NCI-H2196 treated with DMSO at 0.1 percent for 48 hours (cell line): ENCODE measurements around the gene MCC.

ENCODE experiments used
- DNase-seq: peaks from one replicate; lab custom pipeline; 2025; ENCODE audit not compliant: unreplicated experiment; lab: John Stamatoyannopoulos, UW

MCC gene

DNA sequence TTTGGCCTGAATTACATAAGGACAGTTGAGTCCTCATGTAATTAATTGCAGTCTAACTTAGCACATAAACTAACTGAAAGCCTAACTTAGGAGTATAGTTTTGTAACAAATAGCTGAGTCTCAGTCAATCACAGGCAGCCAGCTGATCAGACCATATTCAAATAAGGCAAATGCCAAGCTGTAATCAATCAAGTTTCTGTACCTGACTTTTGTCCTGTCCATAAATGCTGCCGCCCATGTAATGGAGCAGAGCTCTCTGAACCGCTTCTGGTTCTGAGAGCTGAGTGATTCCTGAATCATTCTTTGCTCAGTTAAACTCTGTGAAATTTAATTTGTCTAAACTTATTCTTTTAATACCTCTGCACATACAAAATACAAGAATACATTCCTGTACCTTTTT lies 158.3 kb downstream of the MCC start:
- no peak for DNase-seq

GRCh38 chr5:113325054-113325453 lies 163.2 kb downstream of the MCC start:
- DNase-seq: no peak

DNA sequence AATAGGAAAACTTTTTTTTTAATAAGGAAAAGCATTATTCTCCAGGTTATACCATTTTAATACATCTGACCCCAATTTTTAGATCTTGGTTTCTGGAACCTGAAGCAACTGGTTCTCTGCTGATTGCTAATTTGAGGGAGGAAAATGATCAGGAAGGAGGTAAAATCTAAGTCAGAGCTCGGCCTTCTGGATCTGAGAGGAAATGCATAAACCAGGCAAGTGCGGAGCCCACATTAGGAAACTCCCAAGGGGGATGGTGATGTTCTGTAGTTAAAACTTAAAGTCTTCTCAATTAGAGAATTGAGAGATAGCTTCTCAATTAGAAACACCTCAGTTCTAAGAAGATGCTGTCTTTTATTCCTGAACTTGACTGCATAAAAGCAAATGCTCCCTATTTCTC lies 167.0 kb downstream of the MCC start:
- DNase-seq: no peak

DNA sequence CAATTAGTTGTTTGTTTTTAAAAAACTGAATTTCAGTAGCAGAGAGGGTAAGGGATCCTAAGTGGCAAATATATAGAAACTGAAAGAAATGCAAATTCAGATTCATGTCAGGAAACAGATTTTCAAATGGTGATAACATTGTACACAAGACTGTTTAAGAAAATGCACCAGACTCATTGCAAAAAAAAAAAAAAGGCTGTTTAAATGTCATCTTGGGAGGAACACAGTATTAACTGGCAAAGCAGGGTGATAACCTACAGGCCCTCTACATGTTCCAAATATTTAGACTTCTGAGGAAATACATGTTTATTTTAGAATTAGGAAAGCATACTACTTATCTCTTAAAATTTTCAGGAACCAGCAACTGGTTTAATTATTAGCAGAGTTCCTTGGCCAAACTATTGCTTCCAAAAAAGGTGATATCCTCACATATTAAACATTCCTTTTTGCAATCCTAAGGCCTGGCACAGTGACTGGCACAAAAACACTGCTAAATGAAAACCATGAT lies 167.9 kb downstream of the MCC start:
- DNase-seq: no peak

GRCh38 chr5:113319256-113320053 lies 168.8 kb downstream of the MCC start:
- DNase-seq: no peak

DNA sequence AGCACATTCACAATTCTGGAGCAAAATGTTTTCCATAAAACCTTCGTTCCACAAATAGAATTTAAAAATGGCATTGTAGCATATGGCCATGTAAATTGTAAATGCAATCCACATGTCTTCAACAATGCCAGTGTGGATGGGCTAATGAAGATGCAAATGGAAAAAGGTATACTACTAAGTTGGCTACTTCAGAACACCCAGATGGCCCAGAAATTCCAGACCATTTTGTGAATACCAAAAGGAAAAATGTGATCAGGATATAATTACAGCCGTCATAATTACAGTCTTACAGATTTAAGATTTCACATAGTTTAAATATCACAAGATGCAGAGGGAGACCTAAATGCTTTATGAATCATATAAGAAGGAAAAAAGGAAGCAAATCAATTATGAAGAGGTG lies 170.6 kb downstream of the MCC start:
- DNase-seq: no peak

- no peak for DNase-seq
Observed at GRCh38 chr5:113311301-113311700, 177.0 kb downstream of the MCC start.

DNA sequence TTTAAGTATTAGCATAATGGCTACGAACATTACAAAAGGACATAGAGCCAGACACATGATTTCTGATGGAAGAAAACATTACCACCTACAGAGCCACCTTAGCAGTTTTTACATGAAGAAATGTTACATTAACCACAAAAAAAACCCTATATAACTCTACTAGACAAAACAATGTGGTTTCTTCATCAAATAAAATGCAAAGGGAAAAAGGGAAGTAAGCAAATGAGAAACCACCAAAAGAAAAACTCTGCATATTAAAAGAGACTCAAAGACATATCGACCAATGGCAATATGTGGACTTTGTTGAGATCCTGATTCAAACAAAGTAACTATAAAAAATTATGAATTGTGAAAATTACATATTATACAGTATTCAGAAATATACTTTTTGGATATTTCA lies 186.1 kb downstream of the MCC start:
- no peak for DNase-seq

DNA sequence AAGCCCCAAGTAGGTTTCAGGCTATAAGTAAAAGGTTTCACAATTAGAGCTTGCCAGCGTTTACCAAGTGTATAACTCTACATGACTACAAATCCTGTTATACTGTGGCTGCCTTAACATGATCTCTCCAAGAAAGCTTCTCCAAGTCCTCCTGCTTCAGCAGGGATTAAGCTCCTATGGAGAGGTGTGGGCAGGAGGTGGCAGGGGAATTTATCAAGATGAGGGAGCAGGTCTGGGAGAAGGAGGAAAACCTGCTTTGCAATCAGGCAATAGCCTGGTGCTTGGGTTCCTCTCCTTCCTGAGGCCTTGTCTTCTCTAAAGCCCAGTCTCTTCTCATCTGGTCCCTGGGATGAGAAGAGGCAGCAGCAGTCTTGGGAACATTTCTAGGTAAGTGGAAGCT lies 188.7 kb downstream of the MCC start:
- DNase-seq: no peak

GRCh38 chr5:113296676-113297075 lies 191.6 kb downstream of the MCC start:
- DNase-seq: no peak

GRCh38 chr5:113295111-113295539 lies 193.1 kb downstream of the MCC start:
- no peak for DNase-seq

DNA sequence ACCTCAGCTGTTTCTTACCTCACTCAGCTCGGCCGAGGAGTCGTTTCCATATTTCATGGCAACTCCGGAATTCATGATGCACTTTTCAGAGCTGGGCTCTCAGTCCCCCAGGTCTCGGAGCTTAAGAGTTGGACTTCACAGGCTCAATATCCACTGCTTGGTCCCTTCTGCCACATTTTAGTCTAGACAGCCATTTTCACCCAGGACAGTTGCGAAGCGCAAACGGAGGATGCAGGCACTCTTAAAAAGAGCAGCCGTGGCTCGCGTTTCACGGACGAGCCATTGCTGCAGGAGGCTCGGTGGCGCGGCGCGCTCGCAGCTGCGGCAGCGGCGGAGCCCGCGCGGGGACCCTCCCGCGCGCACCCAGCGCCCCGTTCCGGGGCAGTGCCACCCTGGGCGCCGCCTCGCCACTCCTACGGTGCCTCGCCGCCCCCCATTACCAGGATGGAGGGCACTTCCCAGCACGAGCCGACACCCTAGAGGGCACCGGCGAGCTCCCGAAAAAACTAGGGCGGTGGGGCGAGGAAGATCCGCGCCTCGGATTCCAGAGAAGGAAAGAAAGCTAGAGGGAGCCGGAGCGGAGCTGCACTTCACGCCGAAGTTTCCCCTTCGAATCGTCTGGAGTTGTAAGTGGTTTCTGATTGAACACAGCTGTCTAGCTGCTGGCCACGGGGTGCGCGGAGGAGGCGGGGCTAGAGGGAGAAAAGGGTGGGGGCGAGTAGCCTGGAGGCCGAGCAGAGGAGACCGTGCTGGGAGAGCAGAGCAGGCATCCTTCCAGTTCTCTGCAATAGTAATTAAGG lies 193.7 kb downstream of the MCC start:
- DNase-seq: no peak

GRCh38 chr5:113293975-113294310 lies 194.3 kb downstream of the MCC start:
- no peak for DNase-seq

DNA sequence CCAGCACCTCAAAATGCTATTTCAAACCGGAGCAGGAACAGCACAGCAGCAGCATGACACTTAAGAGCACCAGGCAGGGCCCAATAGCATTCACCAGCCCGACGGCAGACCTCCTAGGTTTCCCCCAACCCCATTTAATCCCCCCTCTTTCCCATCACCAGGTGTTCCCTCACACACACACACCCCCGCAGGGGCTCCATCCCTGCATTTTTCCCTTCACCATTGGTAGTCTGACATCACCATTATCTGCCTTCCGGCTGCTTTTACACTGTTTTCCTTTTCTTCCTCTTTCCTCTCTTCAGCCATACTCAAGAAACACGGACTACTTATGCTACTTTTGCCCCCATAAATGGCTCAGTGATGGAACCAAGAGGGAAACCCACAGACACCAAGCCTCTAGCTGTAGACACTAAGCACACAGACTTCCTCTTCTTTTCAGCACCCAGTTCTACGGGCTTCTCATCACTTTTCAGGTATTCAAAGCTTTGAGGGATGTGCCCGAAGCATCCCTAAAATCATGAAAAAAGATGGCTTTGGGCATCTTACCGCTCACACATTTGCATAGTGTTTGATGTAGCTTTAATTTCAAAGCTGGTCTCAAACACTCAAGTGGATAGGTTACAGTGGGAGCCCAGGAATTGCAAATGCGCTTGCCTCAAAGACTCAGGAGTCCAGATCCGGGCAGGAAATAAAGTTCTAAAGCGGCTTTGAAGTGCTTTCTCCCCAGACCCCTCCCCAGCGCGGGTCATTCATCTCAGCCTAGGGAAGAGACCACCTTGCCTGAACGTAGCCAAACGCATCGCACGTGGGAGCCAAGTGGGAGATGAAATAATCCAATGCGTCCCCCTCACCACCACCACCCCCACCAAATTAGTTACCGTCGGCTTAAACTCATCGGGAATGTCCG lies 194.9 kb downstream of the MCC start:
- no peak for DNase-seq

- no peak for DNase-seq
Observed at GRCh38 chr5:113292462-113292861, 195.8 kb downstream of the MCC start.

DNA sequence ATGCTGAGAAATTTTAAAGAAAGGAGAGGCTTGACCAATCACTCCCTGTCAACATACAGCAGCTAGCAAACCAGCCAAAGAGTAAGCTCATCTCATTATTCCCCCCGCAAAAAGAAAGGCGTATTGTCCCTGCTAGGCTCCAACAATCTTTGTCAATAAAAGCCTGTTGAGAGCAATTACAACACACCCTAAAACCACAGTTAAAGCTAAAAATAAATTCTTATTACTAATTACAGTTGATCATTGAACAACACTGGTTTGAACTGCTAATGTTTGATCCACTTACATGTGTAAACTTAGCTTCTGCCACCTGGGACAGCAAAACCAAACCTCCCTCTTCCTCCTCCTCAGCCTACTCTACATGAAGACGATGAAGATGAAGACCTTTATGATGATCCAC lies 204.7 kb downstream of the MCC start:
- no peak for DNase-seq

DNA sequence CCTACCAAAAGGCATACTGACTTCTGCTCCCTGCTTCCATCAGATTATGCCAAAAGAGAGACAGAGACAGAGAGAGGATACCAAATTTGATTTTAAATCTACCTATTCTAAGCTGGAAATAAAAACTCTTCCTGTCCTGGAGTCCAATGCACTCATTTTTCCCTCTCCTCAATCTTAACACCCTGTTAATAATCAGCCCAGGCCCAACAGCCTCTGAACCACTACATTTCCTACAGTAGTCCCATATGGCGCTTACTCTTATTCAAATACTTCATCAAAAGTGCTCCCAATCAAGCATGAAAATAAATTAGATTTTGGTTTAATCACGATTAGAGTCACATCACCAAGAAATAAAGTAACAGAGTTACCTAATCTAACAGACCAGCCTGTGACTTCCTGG lies 205.8 kb downstream of the MCC start:
- DNase-seq: no peak

- DNase-seq: no peak
Observed at GRCh38 chr5:113281194-113281593, 207.1 kb downstream of the MCC start.

DNA sequence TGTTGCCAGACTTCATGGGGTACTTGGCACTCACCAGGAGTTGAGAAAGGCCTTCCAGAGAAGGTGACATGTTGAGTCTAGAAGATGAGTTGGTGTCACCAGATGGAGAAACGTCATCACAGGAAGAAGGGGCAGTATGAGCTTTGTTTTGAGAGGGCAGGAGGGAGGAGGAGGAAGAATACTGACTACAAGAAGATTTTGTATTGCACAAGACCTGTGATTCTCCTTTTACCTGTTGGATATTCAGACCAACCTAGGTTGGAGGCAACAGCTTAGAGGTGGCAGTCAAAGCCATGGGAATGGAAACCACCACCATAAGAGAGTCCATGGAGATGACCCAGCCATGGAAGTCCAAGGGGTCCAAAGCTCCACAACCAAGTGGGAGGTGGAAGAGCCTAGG lies 207.7 kb downstream of the MCC start:
- no peak for DNase-seq

- no peak for DNase-seq
Observed at GRCh38 chr5:113278976-113279375, 209.3 kb downstream of the MCC start.

DNA sequence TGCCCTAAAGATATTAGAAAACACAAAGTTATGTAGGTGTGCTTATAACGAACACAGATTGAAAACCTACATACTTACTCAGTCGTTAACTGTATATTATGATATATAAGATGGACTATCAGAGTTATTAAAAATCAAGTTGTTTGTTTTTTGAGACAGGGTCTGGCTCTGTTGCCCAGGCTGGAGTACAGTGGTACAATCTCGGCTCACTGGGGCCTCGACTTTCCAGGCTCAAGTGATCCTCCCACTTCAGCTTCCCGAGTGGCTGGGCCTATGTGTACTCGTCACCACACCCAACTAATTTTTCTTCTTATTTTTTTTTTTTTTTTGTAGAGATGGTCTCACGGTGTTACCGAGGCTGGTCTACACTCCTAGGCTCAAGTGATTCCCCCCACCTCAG lies 211.8 kb downstream of the MCC start:
- DNase-seq: no peak
